Mononuclear cell (primary cell): ENCODE data around the gene CLPTM1L. TPM values are rescaled to one million over a fixed set of nuclear protein-coding genes. Genes with fewer than 3 reads are reported as not detected.

ENCODE experiments used
- H3K27me3 ChIP-seq: 2 replicates; pipeline ENCODE4 v1.6.0; 2011; ENCODE audit warnings: low read length, control low read depth; ENCODE audit not compliant: insufficient read depth
- H3K4me1 ChIP-seq: 2 replicates; pipeline ENCODE4 v1.5.1; 2011; ENCODE audit warnings: mild to moderate bottlenecking, low read length, control low read depth; ENCODE audit not compliant: insufficient read depth
- H3K4me3 ChIP-seq: 2 replicates; pipeline ENCODE4 v1.5.1; 2011; ENCODE audit warnings: mild to moderate bottlenecking, low read length, moderate library complexity
- H3K9me3 ChIP-seq: 2 replicates; pipeline ENCODE4 v1.5.1; 2011; ENCODE audit warnings: low read depth, mild to moderate bottlenecking, control low read depth, low read length
- total RNA-seq: library from RNA; depleted of rRNA; stranded (reverse); fragments of >200 nt; gene quantifications from one replicate; pipeline ENCODE4 v1.2.3, GENCODE V29; 2012

CLPTM1L gene
- total RNA-seq, 1 donor, result 46.8 TPM

GRCh38 chr5:1312993-1313833, 31.7 kb downstream of the CLPTM1L start:
- H3K9me3 ChIP-seq, result no peaks in the 10 kb centered on the region
- H3K4me1 ChIP-seq, result peaks cover 54% of the 10 kb centered on the region
- H3K27me3 ChIP-seq, result no peaks in the 10 kb centered on the region
- H3K4me3 ChIP-seq, result no peak overlapping the region

DNA sequence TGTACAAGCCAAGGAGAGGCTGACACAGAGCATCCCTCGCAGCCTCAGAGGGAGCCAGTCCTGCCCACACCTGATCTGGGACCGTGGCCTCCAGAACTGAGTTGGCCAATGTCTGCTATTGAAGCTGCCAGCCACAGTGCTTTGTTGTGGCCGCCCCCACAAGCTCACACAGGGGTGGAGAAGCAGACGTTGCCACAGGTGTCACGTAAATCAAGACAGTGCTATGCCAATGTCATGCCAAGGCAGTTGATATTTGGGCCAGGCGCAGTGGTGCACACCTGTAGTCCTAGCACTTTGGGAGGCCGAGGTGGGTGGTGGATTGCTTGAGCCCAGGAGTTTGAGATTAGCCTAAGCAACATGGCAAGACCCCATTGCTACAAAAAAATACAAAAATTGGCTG, 32.7 kb downstream of the CLPTM1L start:
- Histone ChIP-seq H3K27me3 (no peaks in the 10 kb centered on the region), H3K4me1 (peaks cover 53% of the 10 kb centered on the region), H3K9me3 (no peaks in the 10 kb centered on the region), H3K4me3 (no peak overlapping the region)

DNA sequence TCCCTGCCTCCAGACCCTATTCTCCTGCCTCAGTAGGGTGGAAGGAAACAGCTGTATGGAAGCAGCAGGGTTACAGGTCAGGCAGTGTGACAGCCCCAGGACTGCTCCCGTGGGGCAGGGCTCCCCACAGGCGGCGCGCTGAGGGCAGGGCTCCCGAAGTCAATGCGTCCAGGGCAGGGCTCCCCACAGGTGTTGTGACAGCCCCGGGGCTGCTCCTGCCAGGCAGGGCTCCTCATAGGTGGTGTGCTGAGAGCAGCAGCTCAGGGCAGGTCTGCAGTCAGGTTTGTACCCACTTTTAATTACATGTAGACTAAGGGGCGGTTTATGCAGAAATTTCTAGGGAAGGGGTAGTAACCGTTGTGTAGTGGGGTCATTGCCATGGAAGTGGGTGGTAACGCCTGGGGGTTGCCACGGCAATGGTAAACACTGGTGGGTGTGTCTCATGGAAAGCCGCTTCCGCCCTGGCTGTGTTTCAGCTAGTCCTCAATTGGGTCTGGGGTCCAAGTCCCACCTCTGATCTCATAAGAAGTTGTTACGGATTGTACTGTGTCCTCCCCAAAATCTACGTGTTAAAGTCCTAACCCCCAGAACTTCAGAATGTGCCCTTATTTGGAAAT, 33.4 kb downstream of the CLPTM1L start:
- Histone ChIP-seq H3K4me3 (no peak overlapping the region), H3K27me3 (no peaks in the 10 kb centered on the region), H3K9me3 (no peaks in the 10 kb centered on the region), H3K4me1 (peaks cover 46% of the 10 kb centered on the region)

DNA sequence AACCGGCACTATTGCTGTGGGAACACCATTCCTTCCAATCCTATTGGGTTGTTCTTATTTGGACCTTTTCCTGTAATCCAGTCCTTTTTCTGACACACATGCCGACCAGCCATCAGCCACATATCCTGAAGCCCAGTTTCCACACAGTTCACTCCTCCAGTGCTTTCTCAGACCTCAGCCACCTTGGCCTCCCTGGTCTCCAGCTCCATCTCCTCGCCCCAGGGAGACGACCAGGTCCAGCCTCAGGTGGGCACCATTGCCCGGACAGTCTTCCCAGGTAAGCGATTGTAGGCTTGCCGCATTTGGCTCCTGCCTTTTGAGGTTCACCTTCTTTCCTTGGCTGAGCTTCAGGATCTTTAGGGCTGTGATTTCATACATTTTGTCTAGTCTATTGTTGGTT, 34.8 kb downstream of the CLPTM1L start:
- H3K9me3 ChIP-seq, result no peaks in the 10 kb centered on the region
- H3K4me3 ChIP-seq, result no peak overlapping the region
- no peaks in the 10 kb centered on the region for H3K27me3 ChIP-seq
- peaks cover 32% of the 10 kb centered on the region for H3K4me1 ChIP-seq

GRCh38 chr5:1304033-1304432, 40.9 kb downstream of the CLPTM1L start:
- H3K4me1 ChIP-seq, result peaks cover 4% of the 10 kb centered on the region
- no peaks in the 10 kb centered on the region for H3K9me3 ChIP-seq
- no peaks in the 10 kb centered on the region for H3K27me3 ChIP-seq
- H3K4me3 ChIP-seq, result no peak overlapping the region

- Histone ChIP-seq H3K4me1 (peaks cover 4% of the 10 kb centered on the region), H3K27me3 (no peaks in the 10 kb centered on the region), H3K9me3 (no peaks in the 10 kb centered on the region), H3K4me3 (no peak overlapping the region)
Observed at GRCh38 chr5:1302258-1302657, 42.6 kb downstream of the CLPTM1L start.

DNA sequence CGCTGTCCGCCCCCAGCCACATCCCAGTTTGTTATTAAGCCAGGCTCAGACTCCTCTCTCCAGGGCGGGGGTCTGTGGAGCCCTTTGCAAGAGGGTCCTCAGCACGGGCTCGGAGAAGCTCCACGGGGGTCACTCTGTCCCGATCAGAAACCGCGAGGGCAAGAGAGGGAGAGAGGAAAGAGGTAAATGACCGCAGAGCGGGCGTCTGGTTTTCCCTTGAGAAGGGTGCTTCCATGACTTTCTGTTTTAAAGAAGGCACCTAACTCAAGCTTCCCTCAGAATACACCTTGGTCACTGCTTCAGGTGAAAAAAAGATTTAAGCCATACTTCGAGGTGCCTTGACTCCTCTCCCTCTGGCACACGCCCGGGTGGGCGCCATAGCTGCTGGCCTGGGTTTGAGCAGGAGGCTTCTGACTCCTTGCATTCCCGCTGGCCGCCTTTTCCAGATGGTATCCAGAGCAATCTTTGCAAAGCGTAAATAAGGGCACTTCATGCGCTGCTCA, 44.3 kb downstream of the CLPTM1L start:
- no peaks in the 10 kb centered on the region for H3K9me3 ChIP-seq
- H3K4me3 ChIP-seq, result no peak overlapping the region
- no peaks in the 10 kb centered on the region for H3K27me3 ChIP-seq
- H3K4me1 ChIP-seq, result peaks cover 4% of the 10 kb centered on the region

- H3K4me3 ChIP-seq, result no peak overlapping the region
- H3K4me1 ChIP-seq, result peaks cover 4% of the 10 kb centered on the region
- no peaks in the 10 kb centered on the region for H3K27me3 ChIP-seq
- H3K9me3 ChIP-seq, result no peaks in the 10 kb centered on the region
Observed at GRCh38 chr5:1299961-1300360, 44.9 kb downstream of the CLPTM1L start.

- Histone ChIP-seq H3K4me3 (no peak overlapping the region), H3K9me3 (no peaks in the 10 kb centered on the region), H3K4me1 (peaks cover 6% of the 10 kb centered on the region), H3K27me3 (no peaks in the 10 kb centered on the region)
Observed at GRCh38 chr5:1299511-1299850, 45.4 kb downstream of the CLPTM1L start.

DNA sequence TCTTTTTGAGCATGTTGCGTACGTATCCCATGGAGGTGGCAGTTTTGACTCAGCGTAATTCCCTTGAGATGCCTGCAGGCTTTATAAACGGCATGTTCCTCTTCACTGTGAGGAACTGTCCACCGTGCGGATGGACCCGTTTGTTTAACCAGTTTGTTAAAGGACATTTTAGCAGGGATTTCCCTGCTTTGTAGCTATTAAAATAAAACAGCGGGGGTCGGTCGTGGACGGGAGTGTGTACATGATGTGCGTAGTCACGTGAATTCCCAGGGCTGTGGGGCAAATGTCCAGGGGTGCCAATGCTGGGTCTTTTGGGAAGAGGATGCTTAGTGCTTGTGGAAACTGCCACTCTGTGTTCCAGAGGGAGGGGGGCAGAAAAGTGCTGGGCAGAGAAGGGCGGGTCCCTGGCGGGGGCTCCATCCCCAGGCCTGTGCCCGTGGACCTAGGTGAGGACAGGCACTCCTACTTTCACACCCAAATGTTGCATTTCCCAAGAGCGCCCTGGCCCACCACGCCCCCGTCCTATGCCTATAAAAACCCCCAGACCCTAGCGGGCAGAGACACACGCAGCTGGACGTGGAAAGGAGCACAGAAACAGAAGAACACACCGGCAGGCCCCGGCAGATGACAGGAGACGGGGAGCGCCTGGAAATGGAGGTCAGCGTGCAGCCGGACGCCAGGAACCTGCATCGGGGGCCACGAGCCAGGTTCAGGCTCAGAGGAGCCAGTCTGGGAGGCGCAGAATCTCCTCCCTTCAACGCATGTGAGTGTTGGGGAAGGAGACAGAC, 46.0 kb downstream of the CLPTM1L start:
- no peak overlapping the region for H3K4me3 ChIP-seq
- no peaks in the 10 kb centered on the region for H3K27me3 ChIP-seq
- H3K4me1 ChIP-seq, result peaks cover 9% of the 10 kb centered on the region
- H3K9me3 ChIP-seq, result no peaks in the 10 kb centered on the region

DNA sequence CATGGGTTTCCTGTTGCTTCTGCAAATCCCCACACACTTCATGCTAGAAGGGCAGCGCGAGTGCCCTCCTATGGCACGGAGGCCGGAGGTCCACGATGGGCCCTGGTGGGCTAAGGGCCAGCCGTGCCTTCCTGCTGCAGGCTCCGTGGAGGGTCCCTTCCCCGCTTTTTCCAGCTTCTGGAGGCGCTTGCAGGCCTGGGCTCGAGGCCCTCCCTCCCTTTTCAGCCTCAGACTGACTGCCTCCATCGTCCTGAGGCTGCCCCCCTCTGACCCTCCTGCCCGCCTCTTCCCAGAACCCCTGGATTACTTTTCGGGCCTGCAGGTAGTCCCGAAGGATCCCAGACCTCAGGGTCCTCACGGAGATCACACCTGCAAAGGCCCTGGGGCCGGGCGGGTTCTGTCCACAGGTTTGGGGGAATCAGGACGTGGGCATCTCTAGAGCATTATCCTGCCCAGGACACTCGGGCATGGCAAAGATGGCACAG, 46.8 kb downstream of the CLPTM1L start:
- Histone ChIP-seq H3K4me1 (peaks cover 8% of the 10 kb centered on the region), H3K4me3 (no peak overlapping the region), H3K9me3 (no peaks in the 10 kb centered on the region), H3K27me3 (no peaks in the 10 kb centered on the region)

- H3K4me3 ChIP-seq, result no peak overlapping the region
- peaks cover 8% of the 10 kb centered on the region for H3K4me1 ChIP-seq
- H3K27me3 ChIP-seq, result no peaks in the 10 kb centered on the region
- H3K9me3 ChIP-seq, result no peaks in the 10 kb centered on the region
Observed at GRCh38 chr5:1297243-1297642, 47.7 kb downstream of the CLPTM1L start.

- H3K4me1 ChIP-seq, result peaks cover 8% of the 10 kb centered on the region
- no peaks in the 10 kb centered on the region for H3K27me3 ChIP-seq
- H3K4me3 ChIP-seq, result no peak overlapping the region
Observed at GRCh38 chr5:1295650-1296037, 49.3 kb downstream of the CLPTM1L start.

GRCh38 chr5:1294835-1295649, 49.9 kb downstream of the CLPTM1L start, which contains the start of gene TERT:
TERT (minus strand) TSS chr5:1295068; CDS start chr5:1294989, 79 bp downstream.
- H3K4me1 ChIP-seq, result peaks cover 8% of the 10 kb centered on the region
- H3K27me3 ChIP-seq, result no peaks in the 10 kb centered on the region
- no peak within 1 kb of the TSS for H3K4me3 ChIP-seq
- no peaks in the 10 kb centered on the region for H3K9me3 ChIP-seq

More at GRCh38 chr5:1295650-1296037, 49.3 kb downstream of the CLPTM1L start:
- no peaks in the 10 kb centered on the region for H3K9me3 ChIP-seq
